GM12874 (cell line): ENCODE results near the gene BICRAL.

Experiments used
- CTCF ChIP-seq: IDR thresholded peaks from 2 replicates; pipeline ENCODE4 v1.5.1; 2011; ENCODE audit warnings: low read depth, mild to moderate bottlenecking, control low read depth, low read length, moderate library complexity; ENCODE audit not compliant: insufficient read depth

Gene BICRAL

GRCh38 chr6:42783177-42783875 lies 1.5 kb downstream of the BICRAL start:
- TF ChIP-seq CTCF = no peak

GRCh38 chr6:42783876-42784642 lies 2.2 kb downstream of the BICRAL start:
- TF ChIP-seq CTCF = no peak

GRCh38 chr6:42784717-42785498 lies 3.1 kb downstream of the BICRAL start:
- no peak for TF ChIP-seq CTCF

- no peak for TF ChIP-seq CTCF
Measured at GRCh38 chr6:42786525-42786985, 4.7 kb downstream of the BICRAL start.

GRCh38 chr6:42787063-42787472 lies 5.2 kb downstream of the BICRAL start:
- no peak for TF ChIP-seq CTCF

- TF ChIP-seq CTCF = no peak
Measured at GRCh38 chr6:42788671-42789070, 6.8 kb downstream of the BICRAL start.
